GM23338 (cell line): ENCODE measurements around the gene STPG1. TPM values are rescaled to one million over a fixed set of nuclear protein-coding genes. Genes with fewer than 3 reads are reported as not detected.

Source experiments
- ATAC-seq: fragments of 200-7000 bp; cut with Tn5 transposase; 3 replicates; pipeline ENCODE4 v1.9.1; 2020
- DNase-seq: peaks from one replicate; pipeline ENCODE4 v3.0.0-alpha.2; 2015; ENCODE audit warnings: low spot score
- H2AFZ ChIP-seq: fragments of 200-600 bp; sonication (generic); 2 replicates; pipeline ENCODE4 v1.8.0; 2016; ENCODE audit warnings: antibody characterized with exemption, mild to moderate bottlenecking, moderate library complexity
- H3F3A ChIP-seq: fragments of 200-600 bp; sonication (generic); replicated peaks from 2 replicates; pipeline ENCODE4 v1.8.0; 2017; ENCODE audit warnings: antibody characterized with exemption, mixed run types, low read depth
- H3K27ac ChIP-seq: fragments of 200-600 bp; sonication (generic); 2 replicates; pipeline ENCODE4 v1.6.1; 2016; ENCODE audit warnings: low read depth
- H3K27me3 ChIP-seq: fragments of 200-600 bp; sonication (generic); 2 replicates; pipeline ENCODE4 v1.8.0; 2016; ENCODE audit warnings: mild to moderate bottlenecking, mixed run types, moderate library complexity; ENCODE audit not compliant: insufficient read depth
- H3K36me3 ChIP-seq: fragments of 200-600 bp; sonication (generic); 2 replicates; pipeline ENCODE4 v1.8.0; 2016; ENCODE audit warnings: mild to moderate bottlenecking; ENCODE audit not compliant: insufficient read depth
- H3K4me1 ChIP-seq: fragments of 200-600 bp; sonication (generic); 2 replicates; pipeline ENCODE4 v1.8.0; 2016; ENCODE audit warnings: mild to moderate bottlenecking, moderate library complexity; ENCODE audit not compliant: insufficient read depth
- H3K4me2 ChIP-seq: fragments of 200-600 bp; sonication (generic); 2 replicates; pipeline ENCODE4 v1.7.1; 2017; ENCODE audit warnings: mixed run types
- H3K4me3 ChIP-seq: fragments of 200-600 bp; sonication (generic); 2 replicates; pipeline ENCODE4 v1.6.1; 2016; ENCODE audit warnings: mixed run types
- H3K79me2 ChIP-seq: fragments of 200-600 bp; sonication (generic); replicated peaks from 2 replicates; pipeline ENCODE4 v1.8.0; 2017; ENCODE audit warnings: mild to moderate bottlenecking; ENCODE audit not compliant: insufficient read depth
- H3K9me2 ChIP-seq: fragments of 200-600 bp; sonication (generic); 2 replicates; pipeline ENCODE4 v1.8.0; 2017; ENCODE audit not compliant: insufficient read depth
- H4K20me1 ChIP-seq: fragments of 200-600 bp; sonication (generic); replicated peaks from 2 replicates; pipeline ENCODE4 v1.8.0; 2017; ENCODE audit warnings: mild to moderate bottlenecking; ENCODE audit not compliant: insufficient read depth
- H3K27ac Mint-ChIP-seq: 2 replicates; pipeline ENCODE4 v1.8.0; 2020; ENCODE audit warnings: inconsistent platforms, mild to moderate bottlenecking, moderate library complexity, mixed read lengths
- H3K27me3 Mint-ChIP-seq: 3 replicates; pipeline ENCODE4 v1.8.0; 2022; ENCODE audit warnings: low read depth, mild to moderate bottlenecking, moderate library complexity, mixed read lengths, inconsistent platforms; ENCODE audit not compliant: insufficient read depth, poor library complexity
- H3K36me3 Mint-ChIP-seq: 3 replicates; pipeline ENCODE4 v1.8.0; 2021; ENCODE audit warnings: low read depth, mild to moderate bottlenecking, inconsistent platforms, moderate library complexity, mixed read lengths
- H3K4me1 Mint-ChIP-seq: 3 replicates; pipeline ENCODE4 v1.8.0; 2020; ENCODE audit warnings: mild to moderate bottlenecking, inconsistent platforms, mixed read lengths
- H3K4me3 Mint-ChIP-seq: 3 replicates; pipeline ENCODE4 v1.8.0; 2021; ENCODE audit warnings: moderate library complexity, mild to moderate bottlenecking, inconsistent platforms, mixed read lengths
- H3K9me3 Mint-ChIP-seq: 3 replicates; pipeline ENCODE4 v1.8.0; 2020; ENCODE audit warnings: moderate library complexity, mild to moderate bottlenecking, inconsistent platforms, mixed read lengths
- CREB1 ChIP-seq: fragments of 250-450 bp; sonication (Bioruptor Pico); IDR thresholded peaks from 2 replicates; pipeline ENCODE4 v1.5.0; 2020; ENCODE audit warnings: low read depth, mild to moderate bottlenecking, moderate library complexity
- CTCF ChIP-seq, 2 experiments: fragments of 200-600 bp in 1 of 2; sonication (generic) in 1 of 2; conservative IDR thresholded peaks; 2 replicates each; pipeline versions ENCODE4 v1.5.1 to v1.6.1; 2016 to 2017; ENCODE audit warnings: antibody characterized with exemption in 2 of 2, low read depth in 2 of 2, mild to moderate bottlenecking in 2 of 2, moderate library complexity in 1 of 2
- EZH2 ChIP-seq: fragments of 200-600 bp; sonication (generic); IDR thresholded peaks from one replicate; pipeline ENCODE4 v1.8.0; 2017; ENCODE audit warnings: antibody characterized with exemption, mild to moderate bottlenecking, low read depth; ENCODE audit not compliant: unreplicated experiment
- EZH2phosphoT487 ChIP-seq: fragments of 200-600 bp; sonication (generic); IDR thresholded peaks from one replicate; pipeline ENCODE4 v1.8.1; 2018; ENCODE audit warnings: antibody characterized with exemption; ENCODE audit not compliant: unreplicated experiment
- JUNB ChIP-seq: IDR thresholded peaks from one replicate; pipeline ENCODE4 v1.6.1; 2016; ENCODE audit warnings: antibody characterized with exemption; ENCODE audit not compliant: unreplicated experiment
- NANOG ChIP-seq: IDR thresholded peaks from 2 replicates; pipeline ENCODE4 v1.6.1; 2016; ENCODE audit warnings: antibody characterized with exemption, borderline replicate concordance
- POLR2AphosphoS5 ChIP-seq: IDR thresholded peaks from 2 replicates; pipeline ENCODE4 v1.6.1; 2016; ENCODE audit warnings: antibody characterized with exemption, low read depth
- REST ChIP-seq: IDR thresholded peaks from one replicate; pipeline ENCODE4 v1.6.1; 2018; ENCODE audit warnings: antibody characterized with exemption; ENCODE audit not compliant: unreplicated experiment
- STAT1 ChIP-seq: IDR thresholded peaks from one replicate; pipeline ENCODE4 v1.6.1; 2016; ENCODE audit warnings: antibody characterized with exemption; ENCODE audit not compliant: unreplicated experiment
- ZNF114 ChIP-seq: fragments of 250-450 bp; sonication (Bioruptor Pico); IDR thresholded peaks from 2 replicates; pipeline ENCODE4 v1.5.0; 2020; ENCODE audit warnings: mild to moderate bottlenecking, moderate library complexity
- ZNF331 ChIP-seq: fragments of 250-450 bp; sonication (Bioruptor Pico); IDR thresholded peaks from 2 replicates; pipeline ENCODE4 v1.5.0; 2020; ENCODE audit warnings: low read depth, mild to moderate bottlenecking, moderate library complexity
- polyA plus RNA-seq: library from polyadenylated mRNA; unstranded; fragments of >200 nt; fragmentation: Nextera tagmentation; extraction: Ambion mirVana; gene quantifications from 2 replicates; pipeline ENCODE4 v1.2.1, GENCODE V29; 2016
- total RNA-seq: library from RNA; depleted of rRNA; stranded (reverse); fragments of >200 nt; shearing (Covaris generic); gene quantifications from 2 replicates; pipeline ENCODE4 v1.2.3, GENCODE V29; 2014
- TF ChIP-seq, protein P1 (sequence below): IDR thresholded peaks from 2 replicates; pipeline ENCODE4 v1.6.1; 2016; ENCODE audit warnings: antibody characterized with exemption
- TF ChIP-seq, protein P2 (sequence below): fragments of 250-450 bp; sonication (Bioruptor Pico); IDR thresholded peaks from 2 replicates; pipeline ENCODE4 v1.5.0; 2020; ENCODE audit warnings: mild to moderate bottlenecking, moderate library complexity

Gene STPG1
- total and polyA plus RNA-seq, 2 experiments from 2014 or later = 8.2 to 11.4 TPM

DNA sequence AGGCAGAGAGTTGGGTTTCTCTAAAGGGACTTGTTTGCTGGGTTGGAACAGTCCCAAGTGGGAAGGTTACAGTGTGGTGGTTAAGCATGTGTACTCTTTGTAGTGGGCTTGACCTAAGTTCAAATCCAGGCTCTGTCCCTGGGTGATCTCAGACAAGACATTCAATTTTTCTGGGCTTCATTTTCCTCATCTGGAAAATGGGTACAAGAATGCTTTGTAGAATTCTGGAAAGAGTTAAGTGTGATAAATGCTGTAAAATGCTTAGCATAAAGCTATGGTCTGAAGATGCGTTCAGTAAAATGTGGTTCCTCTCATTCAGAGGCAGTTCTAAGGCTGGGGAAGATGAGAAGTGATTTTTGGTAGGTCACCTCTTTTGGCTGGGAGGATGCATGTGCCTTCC is 93.6 kb downstream of the STPG1 start:
- no peaks in the 10 kb centered on the region for H3K9me3 Mint-ChIP-seq
- no peaks in the 10 kb centered on the region for H3K9me2 ChIP-seq
- no peaks in the 10 kb centered on the region for H3K79me2 ChIP-seq
- H3K27ac Mint-ChIP-seq = no peak overlapping the region
- peak overlapping the region; percentile 77; the same call in 2 of the 3 replicates for H3K4me3 Mint-ChIP-seq
- no peak for DNase-seq
- TF ChIP-seq ZNF331 (CRISPR knock-in tag) (no peak), CTCF (conservative IDR thresholded peaks at IDR 0.05; ENCODE audit: low read depth in 2 of 2) (no peak), JUNB (no peak), CREB1 (CRISPR knock-in tag) (no peak), POLR2AphosphoS5 (no peak), EZH2 (no peak), EZH2phosphoT487 (no peak), STAT1 (no peak), ZNF114 (no peak), NANOG (no peak), REST (no peak)
- TF ChIP-seq, protein P1, sequence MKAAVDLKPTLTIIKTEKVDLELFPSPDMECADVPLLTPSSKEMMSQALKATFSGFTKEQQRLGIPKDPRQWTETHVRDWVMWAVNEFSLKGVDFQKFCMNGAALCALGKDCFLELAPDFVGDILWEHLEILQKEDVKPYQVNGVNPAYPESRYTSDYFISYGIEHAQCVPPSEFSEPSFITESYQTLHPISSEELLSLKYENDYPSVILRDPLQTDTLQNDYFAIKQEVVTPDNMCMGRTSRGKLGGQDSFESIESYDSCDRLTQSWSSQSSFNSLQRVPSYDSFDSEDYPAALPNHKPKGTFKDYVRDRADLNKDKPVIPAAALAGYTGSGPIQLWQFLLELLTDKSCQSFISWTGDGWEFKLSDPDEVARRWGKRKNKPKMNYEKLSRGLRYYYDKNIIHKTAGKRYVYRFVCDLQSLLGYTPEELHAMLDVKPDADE = no peak
- TF ChIP-seq, protein P2, sequence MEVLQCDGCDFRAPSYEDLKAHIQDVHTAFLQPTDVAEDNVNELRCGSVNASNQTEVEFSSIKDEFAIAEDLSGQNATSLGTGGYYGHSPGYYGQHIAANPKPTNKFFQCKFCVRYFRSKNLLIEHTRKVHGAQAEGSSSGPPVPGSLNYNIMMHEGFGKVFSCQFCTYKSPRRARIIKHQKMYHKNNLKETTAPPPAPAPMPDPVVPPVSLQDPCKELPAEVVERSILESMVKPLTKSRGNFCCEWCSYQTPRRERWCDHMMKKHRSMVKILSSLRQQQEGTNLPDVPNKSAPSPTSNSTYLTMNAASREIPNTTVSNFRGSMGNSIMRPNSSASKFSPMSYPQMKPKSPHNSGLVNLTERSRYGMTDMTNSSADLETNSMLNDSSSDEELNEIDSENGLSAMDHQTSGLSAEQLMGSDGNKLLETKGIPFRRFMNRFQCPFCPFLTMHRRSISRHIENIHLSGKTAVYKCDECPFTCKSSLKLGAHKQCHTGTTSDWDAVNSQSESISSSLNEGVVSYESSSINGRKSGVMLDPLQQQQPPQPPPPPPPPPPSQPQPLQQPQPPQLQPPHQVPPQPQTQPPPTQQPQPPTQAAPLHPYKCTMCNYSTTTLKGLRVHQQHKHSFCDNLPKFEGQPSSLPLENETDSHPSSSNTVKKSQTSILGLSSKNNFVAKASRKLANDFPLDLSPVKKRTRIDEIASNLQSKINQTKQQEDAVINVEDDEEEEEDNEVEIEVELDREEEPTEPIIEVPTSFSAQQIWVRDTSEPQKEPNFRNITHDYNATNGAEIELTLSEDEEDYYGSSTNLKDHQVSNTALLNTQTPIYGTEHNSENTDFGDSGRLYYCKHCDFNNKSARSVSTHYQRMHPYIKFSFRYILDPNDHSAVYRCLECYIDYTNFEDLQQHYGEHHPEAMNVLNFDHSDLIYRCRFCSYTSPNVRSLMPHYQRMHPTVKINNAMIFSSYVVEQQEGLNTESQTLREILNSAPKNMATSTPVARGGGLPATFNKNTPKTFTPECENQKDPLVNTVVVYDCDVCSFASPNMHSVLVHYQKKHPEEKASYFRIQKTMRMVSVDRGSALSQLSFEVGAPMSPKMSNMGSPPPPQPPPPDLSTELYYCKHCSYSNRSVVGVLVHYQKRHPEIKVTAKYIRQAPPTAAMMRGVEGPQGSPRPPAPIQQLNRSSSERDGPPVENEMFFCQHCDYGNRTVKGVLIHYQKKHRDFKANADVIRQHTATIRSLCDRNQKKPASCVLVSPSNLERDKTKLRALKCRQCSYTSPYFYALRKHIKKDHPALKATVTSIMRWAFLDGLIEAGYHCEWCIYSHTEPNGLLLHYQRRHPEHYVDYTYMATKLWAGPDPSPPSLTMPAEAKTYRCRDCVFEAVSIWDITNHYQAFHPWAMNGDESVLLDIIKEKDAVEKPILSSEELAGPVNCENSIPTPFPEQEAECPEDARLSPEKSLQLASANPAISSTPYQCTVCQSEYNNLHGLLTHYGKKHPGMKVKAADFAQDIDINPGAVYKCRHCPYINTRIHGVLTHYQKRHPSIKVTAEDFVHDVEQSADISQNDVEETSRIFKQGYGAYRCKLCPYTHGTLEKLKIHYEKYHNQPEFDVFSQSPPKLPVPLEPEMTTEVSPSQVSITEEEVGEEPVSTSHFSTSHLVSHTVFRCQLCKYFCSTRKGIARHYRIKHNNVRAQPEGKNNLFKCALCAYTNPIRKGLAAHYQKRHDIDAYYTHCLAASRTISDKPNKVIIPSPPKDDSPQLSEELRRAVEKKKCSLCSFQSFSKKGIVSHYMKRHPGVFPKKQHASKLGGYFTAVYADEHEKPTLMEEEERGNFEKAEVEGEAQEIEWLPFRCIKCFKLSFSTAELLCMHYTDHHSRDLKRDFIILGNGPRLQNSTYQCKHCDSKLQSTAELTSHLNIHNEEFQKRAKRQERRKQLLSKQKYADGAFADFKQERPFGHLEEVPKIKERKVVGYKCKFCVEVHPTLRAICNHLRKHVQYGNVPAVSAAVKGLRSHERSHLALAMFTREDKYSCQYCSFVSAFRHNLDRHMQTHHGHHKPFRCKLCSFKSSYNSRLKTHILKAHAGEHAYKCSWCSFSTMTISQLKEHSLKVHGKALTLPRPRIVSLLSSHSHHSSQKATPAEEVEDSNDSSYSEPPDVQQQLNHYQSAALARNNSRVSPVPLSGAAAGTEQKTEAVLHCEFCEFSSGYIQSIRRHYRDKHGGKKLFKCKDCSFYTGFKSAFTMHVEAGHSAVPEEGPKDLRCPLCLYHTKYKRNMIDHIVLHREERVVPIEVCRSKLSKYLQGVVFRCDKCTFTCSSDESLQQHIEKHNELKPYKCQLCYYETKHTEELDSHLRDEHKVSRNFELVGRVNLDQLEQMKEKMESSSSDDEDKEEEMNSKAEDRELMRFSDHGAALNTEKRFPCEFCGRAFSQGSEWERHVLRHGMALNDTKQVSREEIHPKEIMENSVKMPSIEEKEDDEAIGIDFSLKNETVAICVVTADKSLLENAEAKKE = no peak
- peaks cover 46% of the 10 kb centered on the region for H3K27me3 Mint-ChIP-seq
- H3K27ac ChIP-seq = no peak overlapping the region
- H3K36me3 Mint-ChIP-seq = no peaks in the 10 kb centered on the region
- no peaks in the 10 kb centered on the region for H3K36me3 ChIP-seq
- H3F3A ChIP-seq = peaks cover 8% of the 10 kb centered on the region; the same call in 1 of the 2 replicates
- H3K27me3 ChIP-seq = peaks cover 46% of the 10 kb centered on the region
- peaks cover 32% of the 10 kb centered on the region for H3K4me1 ChIP-seq
- peak overlapping the region; percentile 70 for H3K4me2 ChIP-seq
- no peak overlapping the region for H2AFZ ChIP-seq
- no peak for ATAC-seq
- H3K4me1 Mint-ChIP-seq = peaks cover 46% of the 10 kb centered on the region
- peak overlapping the region; percentile 50 for H3K4me3 ChIP-seq
- no peaks in the 10 kb centered on the region for H4K20me1 ChIP-seq
